Amygdala (tissue), 56 donors: ENCODE data around the gene ZC3HAV1.
"Not testable (repeated sequence)": the region's sequence is repeated elsewhere in the genome, so short reads cannot be mapped to it uniquely, and the experiment has no call there.

Source experiments
- DNase-seq, 56 donors: peaks; one replicate each; lab custom pipeline; 2025; lab: John Stamatoyannopoulos, UW

ZC3HAV1 gene

GRCh38 chr7:139114018-139114417 is 4.5 kb upstream of the ZC3HAV1 start:
- no peak for DNase-seq

- DNase-seq: no peak
Observed at GRCh38 chr7:139112741-139113250, 3.3 kb upstream of the ZC3HAV1 start.

GRCh38 chr7:139112316-139112715 is 2.8 kb upstream of the ZC3HAV1 start:
- no peak for DNase-seq

DNA sequence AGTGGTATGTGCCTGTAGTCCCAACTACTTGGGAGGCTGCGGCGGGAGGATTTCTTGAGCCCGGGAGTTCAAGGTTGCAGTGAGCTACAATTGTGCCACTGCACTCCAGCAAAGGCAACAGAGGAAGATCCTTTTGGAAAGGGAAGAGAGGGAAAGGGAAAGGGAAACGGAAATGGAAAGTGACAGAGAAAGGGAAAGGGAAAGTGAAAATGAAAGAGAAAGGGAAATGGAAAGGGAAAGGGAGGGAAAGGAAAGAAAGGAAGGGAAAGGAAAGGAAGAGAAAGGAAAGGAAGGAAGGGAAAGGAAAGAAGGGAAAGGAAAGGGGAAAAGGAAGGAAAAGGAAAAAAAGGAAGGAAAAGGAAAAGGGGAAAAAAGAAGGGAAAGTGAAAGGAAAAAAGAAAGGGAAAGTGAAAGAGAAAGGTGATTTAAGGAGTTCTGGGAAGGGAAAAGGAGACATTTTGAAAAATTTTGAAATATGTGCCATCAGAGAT is 2.3 kb upstream of the ZC3HAV1 start:
- no peak for DNase-seq

DNA sequence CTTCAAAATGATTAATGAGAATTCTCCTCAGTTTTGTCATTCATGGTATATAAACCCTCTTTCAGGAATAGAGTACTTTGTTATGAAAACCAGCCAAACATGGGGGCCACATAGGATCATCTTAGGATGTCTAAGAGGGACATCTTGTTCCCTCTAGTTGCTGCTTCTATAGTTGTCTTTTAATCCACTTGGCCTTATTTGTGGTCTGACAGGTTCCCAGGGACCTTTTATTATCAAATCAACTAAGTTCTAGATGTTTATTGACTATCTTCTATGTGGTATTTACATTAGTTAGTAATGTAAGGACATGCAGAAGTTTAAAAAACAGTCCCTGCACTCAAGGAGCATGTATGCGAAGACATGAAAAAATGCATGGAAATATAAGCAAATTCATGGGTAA is 1.6 kb upstream of the ZC3HAV1 start:
- no peak for DNase-seq

DNA sequence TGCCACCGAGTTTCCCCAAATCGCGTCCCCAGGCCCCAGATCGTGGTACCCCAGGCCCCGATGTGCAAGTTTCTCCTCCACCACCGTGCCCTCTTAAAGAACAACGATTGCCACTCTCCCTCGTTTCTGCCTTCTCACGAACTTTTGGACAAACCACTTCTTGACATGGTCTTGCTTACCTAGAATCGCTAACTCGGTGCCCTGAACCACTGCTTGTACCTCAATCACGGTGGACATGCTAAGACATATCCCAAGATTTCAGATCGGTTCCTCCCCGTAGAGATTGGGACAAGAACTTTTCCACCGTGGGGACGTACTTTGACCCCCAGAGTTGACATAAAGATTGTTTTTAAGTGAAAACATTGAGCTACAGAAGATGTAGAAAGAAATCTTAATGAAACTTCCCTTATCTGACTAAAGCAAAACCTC is 477 bp upstream of the ZC3HAV1 start:
- peak in 1 of 56 donors; percentile 28 for DNase-seq

DNA sequence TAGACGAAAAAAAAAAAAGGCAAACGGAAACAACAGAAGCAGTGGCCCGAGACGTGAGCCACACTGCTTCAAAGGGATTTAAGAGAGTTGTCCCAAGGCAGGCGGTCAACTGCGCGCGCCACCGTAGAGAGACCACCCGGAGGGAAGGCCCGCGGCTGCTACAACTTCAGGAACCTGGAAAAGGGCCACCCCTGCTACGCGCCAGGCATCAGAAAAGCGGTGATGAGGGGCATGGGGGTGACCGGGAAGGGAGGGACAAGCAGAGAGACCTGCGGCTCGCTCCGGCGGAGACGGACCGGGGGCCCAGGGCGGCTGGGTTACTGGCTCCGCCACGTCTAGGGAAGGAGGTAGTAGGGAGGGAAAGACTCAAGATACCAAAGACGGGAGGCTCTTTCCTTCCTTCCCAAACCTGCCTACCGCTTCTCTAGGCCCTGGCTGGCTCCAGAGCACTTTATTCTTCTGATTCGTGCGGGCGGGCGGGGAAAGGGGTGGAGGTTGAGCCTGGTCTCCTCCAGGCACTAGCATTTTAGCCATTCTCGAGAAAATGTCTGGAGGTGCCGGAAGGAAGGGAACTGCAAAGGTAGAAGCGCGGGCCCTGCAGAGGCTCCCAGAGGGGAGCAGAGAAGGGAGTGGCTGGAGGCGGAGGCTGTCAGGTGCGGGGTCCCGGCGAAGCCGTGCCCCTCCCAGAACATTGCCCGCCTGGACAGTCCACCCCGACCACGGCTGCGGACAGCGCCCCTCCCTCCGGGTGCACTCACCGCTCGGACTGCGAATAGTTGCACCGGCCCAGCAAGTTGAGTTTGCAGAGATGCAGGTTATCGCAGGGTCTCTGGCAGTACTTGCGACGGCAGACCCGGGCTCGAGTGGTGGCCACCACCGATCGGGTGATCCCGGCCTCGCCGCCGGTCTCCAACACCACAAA is 993 bp downstream of the ZC3HAV1 start:
- peak in 15 of 56 donors; percentile 3 to 69 (median 18) for DNase-seq

GRCh38 chr7:139106959-139107358 is 2.6 kb downstream of the ZC3HAV1 start:
- no peak for DNase-seq

- not testable (repeated sequence) for DNase-seq
Observed at GRCh38 chr7:139106227-139106626, 3.3 kb downstream of the ZC3HAV1 start.

DNA sequence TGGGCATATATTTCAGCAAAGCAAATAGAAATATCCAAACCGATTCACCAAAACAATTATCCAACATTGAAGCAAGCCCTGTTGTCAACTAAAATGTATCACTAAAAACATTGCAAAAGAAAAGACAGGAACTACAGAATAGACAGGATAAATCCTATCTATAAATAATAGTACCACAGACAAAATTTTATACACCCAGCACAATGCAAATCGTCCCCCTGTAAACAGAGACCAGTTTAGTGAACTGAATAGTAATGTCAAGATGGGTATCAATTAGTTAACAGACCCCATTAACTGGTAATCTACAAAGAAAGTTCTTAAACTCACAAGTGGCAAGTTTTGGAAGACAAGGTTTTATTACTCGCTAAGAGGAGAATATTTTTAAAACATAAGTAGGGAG is 4.0 kb downstream of the ZC3HAV1 start:
- no peak for DNase-seq

DNA sequence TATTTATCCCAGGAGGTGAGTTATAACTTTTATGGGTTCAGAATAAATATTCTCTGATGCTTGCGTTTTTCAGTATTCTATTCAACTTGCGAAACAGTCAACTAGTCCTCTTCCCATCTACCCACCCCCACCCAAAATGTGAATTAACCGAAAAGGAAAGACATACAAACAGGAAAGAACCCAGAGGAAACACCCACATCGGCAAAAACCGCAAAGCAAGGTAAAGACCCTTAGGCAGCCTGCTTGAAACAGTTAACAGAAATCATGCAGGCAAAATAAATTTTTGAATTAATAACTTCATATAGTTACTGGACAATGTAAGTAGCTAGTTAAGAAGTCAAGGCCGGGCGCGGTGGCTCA is 5.4 kb downstream of the ZC3HAV1 start:
- no peak for DNase-seq

DNA sequence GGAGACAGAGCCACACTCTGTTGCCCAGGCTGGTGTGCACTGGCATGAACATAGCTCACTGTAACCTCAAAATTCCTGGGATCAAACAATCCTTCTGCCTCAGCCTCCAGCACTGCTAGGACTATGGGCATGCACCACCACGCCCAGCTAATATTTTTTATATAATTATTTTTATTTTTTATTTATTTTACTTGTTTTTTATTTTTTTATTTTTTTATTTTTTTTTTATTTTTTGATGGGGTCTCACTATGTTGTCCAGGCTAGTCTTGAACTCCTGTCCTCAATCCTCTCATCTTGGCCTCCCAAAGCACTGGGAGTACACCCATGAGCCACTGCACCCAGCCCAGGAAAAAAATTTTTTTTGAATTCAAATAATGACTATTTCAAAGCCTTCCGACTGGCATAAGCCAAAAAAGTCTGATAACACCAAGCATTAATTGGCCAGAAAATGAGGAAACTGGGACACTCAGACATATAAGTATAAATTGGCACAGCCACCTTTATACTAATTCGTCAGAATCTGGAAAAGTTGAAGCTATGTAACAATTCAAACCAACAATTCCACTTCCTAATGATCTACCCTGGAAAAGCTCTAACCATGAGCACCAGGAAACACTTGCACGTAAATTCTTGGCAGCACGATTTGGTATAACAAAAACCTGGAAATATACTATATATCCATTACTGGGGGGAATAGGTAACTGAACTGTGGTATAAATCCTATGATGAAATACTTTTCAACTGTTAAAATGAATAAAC is 6.3 kb downstream of the ZC3HAV1 start:
- no peak for DNase-seq

- not testable (repeated sequence) for DNase-seq
Observed at GRCh38 chr7:139101637-139102158, 7.8 kb downstream of the ZC3HAV1 start.

DNA sequence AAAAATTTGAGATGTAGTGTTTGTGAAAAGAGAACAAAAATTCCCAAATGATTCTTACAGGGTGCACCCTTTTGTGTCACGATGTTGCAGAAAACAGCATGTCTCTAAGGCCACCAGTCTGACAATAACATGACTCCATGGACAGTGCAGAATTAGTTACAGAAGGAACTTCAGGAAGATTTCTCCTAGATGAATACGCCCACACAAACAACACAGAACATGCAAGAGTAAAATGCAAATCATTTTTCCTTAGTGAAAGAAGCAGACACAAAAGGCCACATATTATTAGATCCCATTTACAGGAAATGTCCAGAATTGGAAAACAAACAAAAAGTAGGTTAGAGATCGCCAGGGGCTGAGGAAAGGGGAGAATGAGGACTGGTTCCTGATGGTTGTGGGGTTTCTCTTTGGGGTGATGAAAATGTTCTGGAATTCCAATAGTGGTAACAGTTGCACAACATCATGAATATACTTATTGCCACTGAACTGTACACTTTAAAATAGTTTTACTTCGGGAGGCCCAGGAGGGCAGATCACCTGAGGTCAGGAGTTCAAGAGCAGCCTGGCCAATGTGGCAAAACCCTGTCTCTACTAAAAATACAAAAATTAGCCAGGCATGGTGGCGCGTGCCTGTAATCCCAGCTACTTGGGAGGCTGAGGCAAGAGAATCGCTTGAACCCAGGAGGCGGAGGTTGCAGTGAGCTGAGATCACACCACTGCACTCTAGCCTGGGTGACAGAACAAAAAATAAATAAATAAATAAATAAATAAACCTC is 10.2 kb downstream of the ZC3HAV1 start:
- DNase-seq: no peak

DNA sequence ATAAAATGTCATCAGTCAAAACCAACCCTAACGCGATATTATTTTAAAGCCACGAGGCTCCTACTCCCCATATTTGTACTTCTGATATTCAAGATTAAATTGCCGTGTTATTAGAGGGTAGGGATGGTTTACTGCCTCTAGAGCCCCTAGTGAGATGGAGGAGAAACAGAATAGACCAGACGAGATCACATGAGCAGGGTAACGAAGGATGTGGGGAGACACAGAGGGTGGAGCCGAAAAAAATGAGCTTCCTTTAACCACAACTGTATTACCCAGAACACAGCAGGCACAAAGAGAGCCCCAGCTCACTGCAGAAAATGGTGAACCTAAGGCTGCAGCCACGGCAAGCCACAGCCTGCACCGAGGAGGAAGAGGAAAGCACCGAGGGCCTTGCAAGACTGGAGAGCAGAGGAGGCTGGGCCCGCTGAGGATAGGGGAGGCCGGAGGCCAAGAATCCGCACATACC is 14.3 kb downstream of the ZC3HAV1 start:
- no peak for DNase-seq

- no peak for DNase-seq
Observed at GRCh38 chr7:139094596-139094995, 14.9 kb downstream of the ZC3HAV1 start.

DNA sequence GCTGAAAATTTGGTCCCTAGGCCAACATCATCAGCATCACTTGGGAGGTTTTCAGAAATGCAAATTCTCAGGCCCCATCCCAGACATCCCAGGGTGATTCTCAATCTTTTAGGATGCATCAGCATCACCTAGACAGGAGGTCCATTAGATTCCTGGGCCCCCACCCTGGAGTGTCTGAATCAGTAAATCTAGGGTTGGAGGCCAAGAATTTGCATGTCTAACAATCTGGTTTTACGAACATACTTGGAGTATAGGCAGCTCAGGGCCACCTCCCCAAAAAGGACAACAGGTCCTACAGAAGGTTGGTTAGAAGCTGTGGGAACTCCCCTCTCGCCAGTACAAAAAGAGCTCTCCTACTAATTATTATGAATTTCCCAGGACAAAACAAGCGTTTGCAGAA is 15.5 kb downstream of the ZC3HAV1 start:
- no peak for DNase-seq

DNA sequence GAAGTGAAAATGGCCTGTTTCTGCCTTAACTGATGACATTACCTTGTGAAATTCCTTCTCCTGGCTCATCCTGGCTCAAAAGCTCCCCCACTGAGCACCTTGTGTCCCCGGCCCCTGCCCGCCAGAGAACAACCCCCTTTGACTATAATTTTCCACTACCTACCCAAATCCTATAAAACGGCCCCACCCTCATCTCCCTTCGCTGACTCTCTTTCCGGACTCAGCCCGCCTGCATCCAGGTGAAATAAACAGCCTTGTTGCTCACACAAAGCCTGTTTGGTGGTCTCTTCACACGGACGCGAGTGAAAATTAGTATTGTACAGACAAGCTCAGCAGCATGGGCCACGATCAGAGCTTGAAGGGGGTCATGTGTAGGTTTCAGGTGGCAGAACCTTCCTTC is 16.0 kb downstream of the ZC3HAV1 start:
- not testable (repeated sequence) for DNase-seq

- no peak for DNase-seq
Observed at GRCh38 chr7:139092090-139092796, 17.3 kb downstream of the ZC3HAV1 start.

DNA sequence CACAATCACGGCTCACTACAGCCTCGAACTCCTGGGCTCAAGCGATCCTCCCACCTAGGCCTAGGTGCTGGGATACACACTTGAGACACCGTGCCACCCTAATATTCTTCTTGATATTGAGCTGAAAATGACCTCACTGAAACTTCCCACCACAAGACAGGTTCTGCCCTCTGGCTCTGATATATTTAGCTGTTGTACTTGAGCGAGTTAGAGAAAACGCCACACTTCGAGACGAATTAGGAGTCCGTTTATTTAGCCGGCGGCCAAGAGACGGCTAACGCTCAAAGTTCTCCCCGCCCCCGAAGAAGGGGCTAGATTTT is 17.9 kb downstream of the ZC3HAV1 start:
- no peak for DNase-seq
